ENCODE data around the gene FGF2. TPM values are rescaled to one million over a fixed set of nuclear protein-coding genes. Genes with fewer than 3 reads are reported as not detected.

Gene FGF2
- total RNA-seq, 4 donors from 2014 or later = 5.1 to 57.9 (median 33.5) TPM

DNA sequence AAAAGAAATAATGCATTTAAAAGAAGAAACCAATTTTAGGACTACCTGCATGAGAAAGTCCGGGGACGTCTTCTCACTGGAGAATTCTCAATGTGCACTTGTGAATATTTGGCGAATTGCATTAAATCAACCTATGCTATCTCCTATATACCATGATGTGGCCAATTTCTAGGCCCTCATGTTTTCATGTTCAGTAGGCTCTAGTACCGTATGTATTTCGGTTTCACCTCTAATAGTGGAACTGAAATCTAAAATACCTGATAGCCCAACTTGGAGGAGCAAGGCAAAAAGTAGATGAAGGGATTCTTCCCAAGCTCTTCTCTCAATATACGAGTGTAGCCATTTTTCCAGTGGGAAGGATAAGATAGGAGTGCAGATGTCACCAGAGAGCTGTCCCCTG lies 11.4 kb upstream of the FGF2 start:
- Histone ChIP-seq H3K4me3 (no peak overlapping the region), H3K27ac (no peak overlapping the region), H3K36me3 (no peaks in the 10 kb centered on the region), H3K9me3 (no peaks in the 10 kb centered on the region), H3K4me1 (no peaks in the 10 kb centered on the region), H3K27me3 (no peaks in the 10 kb centered on the region)
- intact Hi-C loops (cut with DNase I; ENCODE audit: low total_unique reads) = no loop called here
- no peak for DNase-seq
- no peak for TF ChIP-seq CTCF (IDR thresholded peaks at IDR 0.05)
- no peak for TF ChIP-seq POLR2A (IDR thresholded peaks at IDR 0.05)

DNA sequence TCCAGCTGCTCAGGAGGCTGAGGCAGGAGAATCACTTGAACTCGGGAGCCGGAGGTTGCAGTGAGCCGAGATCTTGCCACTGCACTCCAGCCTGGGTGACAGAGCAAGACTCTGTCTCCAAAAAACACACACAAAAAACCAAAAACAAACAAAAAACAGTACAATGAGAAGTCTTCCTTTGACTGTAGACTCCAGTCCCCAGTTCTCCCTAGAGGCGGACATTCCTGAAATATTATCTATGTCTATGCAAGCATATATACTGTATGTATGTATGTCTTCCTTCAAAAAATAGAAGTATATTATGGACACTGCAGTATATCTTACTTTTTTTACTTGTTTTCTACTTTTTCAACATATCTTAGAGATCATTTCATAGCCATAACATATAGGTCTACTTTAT lies 10.2 kb upstream of the FGF2 start:
- Histone ChIP-seq H3K36me3 (no peaks in the 10 kb centered on the region), H3K4me1 (no peaks in the 10 kb centered on the region), H3K4me3 (no peak overlapping the region), H3K27ac (no peak overlapping the region), H3K27me3 (no peaks in the 10 kb centered on the region), H3K9me3 (no peaks in the 10 kb centered on the region)
- no peak for DNase-seq
- no peak for TF ChIP-seq CTCF (IDR thresholded peaks at IDR 0.05)
- no peak for TF ChIP-seq POLR2A (IDR thresholded peaks at IDR 0.05)
- intact Hi-C loops (cut with DNase I; ENCODE audit: low total_unique reads) = no loop called here

- Histone ChIP-seq H3K36me3 (no peaks in the 10 kb centered on the region), H3K4me3 (no peak overlapping the region), H3K9me3 (no peaks in the 10 kb centered on the region), H3K4me1 (no peaks in the 10 kb centered on the region), H3K27me3 (no peaks in the 10 kb centered on the region), H3K27ac (no peak overlapping the region)
- TF ChIP-seq CTCF (IDR thresholded peaks at IDR 0.05) = no peak
- no peak for TF ChIP-seq POLR2A (IDR thresholded peaks at IDR 0.05)
- DNase-seq = no peak
- intact Hi-C loops (cut with DNase I; ENCODE audit: low total_unique reads) = no loop called here
Measured at GRCh38 chr4:122819708-122820449, 6.8 kb upstream of the FGF2 start.

DNA sequence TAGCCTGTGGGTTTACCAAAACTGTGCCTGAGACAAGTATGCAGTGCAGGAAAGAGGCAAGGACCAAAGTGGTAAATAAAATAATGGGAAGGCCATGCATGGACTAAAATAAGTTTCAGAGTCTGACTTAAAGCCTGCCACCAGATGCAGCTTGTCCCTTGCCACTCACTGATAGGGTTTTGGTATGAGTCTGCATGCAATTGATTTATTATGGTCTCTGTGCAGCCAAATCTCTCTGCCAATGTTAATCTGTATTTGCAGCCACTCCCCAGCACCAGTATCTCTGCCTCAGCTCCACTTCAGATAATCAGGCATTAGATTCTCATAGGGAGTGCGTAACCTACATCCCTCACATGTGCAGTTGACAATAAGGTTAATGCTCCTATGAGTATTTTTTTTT lies 5.5 kb upstream of the FGF2 start:
- TF ChIP-seq POLR2A (IDR thresholded peaks at IDR 0.05) (no peak), CTCF (IDR thresholded peaks at IDR 0.05) (no peak)

DNA sequence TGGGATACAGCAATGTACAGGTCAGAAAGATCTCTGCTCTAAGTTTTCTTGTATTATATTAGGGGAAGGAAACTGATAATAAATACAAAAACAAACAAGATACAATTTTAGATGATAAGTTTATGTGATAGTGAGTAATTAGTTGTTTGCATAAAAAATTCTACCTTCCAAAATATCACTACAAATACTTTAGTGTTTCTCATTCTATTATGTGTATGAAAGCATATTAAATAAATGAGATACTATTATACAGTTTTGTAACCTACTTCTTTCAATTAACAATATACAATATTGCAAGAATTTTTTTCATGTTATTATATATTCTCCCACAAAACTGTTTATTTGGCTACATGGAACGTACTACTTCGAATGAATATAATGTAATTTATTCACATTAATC lies 4.2 kb upstream of the FGF2 start:
- intact Hi-C loops (cut with DNase I; ENCODE audit: low total_unique reads) = no loop called here
- Histone ChIP-seq H3K9me3 (no peaks in the 10 kb centered on the region), H3K4me3 (no peak overlapping the region), H3K27ac (no peak overlapping the region), H3K4me1 (no peaks in the 10 kb centered on the region), H3K27me3 (no peaks in the 10 kb centered on the region), H3K36me3 (no peaks in the 10 kb centered on the region)
- TF ChIP-seq CTCF (IDR thresholded peaks at IDR 0.05) (no peak), POLR2A (IDR thresholded peaks at IDR 0.05) (no peak)
- DNase-seq = no peak

More for the DNA sequence above, 5.5 kb upstream of the FGF2 start:
- Histone ChIP-seq H3K36me3 (no peaks in the 10 kb centered on the region), H3K4me3 (no peak overlapping the region), H3K4me1 (no peaks in the 10 kb centered on the region), H3K27ac (no peak overlapping the region), H3K9me3 (no peaks in the 10 kb centered on the region), H3K27me3 (no peaks in the 10 kb centered on the region)
- intact Hi-C loops (cut with DNase I; ENCODE audit: low total_unique reads) = no loop called here
- DNase-seq = no peak

Measured in uterus (tissue), 4 donors.